PC-3 (cell line): ENCODE data around the gene PI3. TPM values are rescaled to one million over a fixed set of nuclear protein-coding genes. Genes with fewer than 3 reads are reported as not detected.
A peak's percentile ranks its signal among the peaks of the same experiment; 100 is the strongest.

Experiments used
- ATAC-seq: fragments of 200-7000 bp; cut with Tn5 transposase; 2 replicates; pipeline ENCODE4 v1.9.1; 2020; ENCODE audit warnings: mild to moderate bottlenecking, moderate library complexity
- BruUV-seq: library from RNA; stranded (reverse); fragments of 400-500 nt; replicated peaks from 2 replicates; lab custom pipeline; 2021; lab: Mats Ljungman, UMichigan
- CTCF ChIA-PET: fragments of 300-600 bp; sonication (Branson Sonifier 250); formaldehyde crosslinking; loops from one replicate; lab custom pipeline; 2022; ENCODE audit warnings: antibody characterized with exemption; lab: Charles Lee
- POLR2A ChIA-PET: fragments of 300-600 bp; sonication (Branson Sonifier 250); formaldehyde crosslinking; loops from one replicate; lab custom pipeline; 2022; ENCODE audit warnings: antibody characterized with exemption; ENCODE audit not compliant: unreplicated experiment; lab: Charles Lee
- DNase-seq: peaks from one replicate; pipeline ENCODE4 v3.0.0-alpha.2; 2015
- H2AFZ ChIP-seq: fragments of 300-600 bp; sonication (generic); 2 replicates; pipeline ENCODE4 v1.6.0; 2016; ENCODE audit warnings: antibody characterized with exemption, low read length
- H3F3A ChIP-seq: fragments of 300-600 bp; sonication (generic); one replicate; pipeline ENCODE4 v1.6.0; 2017; ENCODE audit warnings: antibody characterized with exemption, low read length, control low read depth, mild to moderate bottlenecking; ENCODE audit not compliant: unreplicated experiment
- H3K27ac ChIP-seq: fragments of 300-600 bp; sonication (generic); 2 replicates; pipeline ENCODE4 v1.5.1; 2016; ENCODE audit warnings: mild to moderate bottlenecking, low read length
- H3K27me3 ChIP-seq: fragments of 300-600 bp; sonication (generic); 2 replicates; pipeline ENCODE4 v1.6.1; 2016; ENCODE audit warnings: low read length, mixed read lengths
- H3K36me3 ChIP-seq: fragments of 300-600 bp; sonication (generic); 2 replicates; pipeline ENCODE4 v1.6.1; 2016; ENCODE audit warnings: low read depth, mixed run types, low read length, mixed read lengths
- H3K4me1 ChIP-seq: fragments of 300-600 bp; sonication (generic); 2 replicates; pipeline ENCODE4 v1.5.1; 2016; ENCODE audit warnings: low read length; ENCODE audit not compliant: insufficient read depth
- H3K4me2 ChIP-seq: fragments of 300-600 bp; sonication (generic); 2 replicates; pipeline ENCODE4 v1.6.0; 2016; ENCODE audit warnings: low read length
- H3K4me3 ChIP-seq: fragments of 300-600 bp; sonication (generic); 2 replicates; pipeline ENCODE4 v1.5.1; 2016; ENCODE audit warnings: mild to moderate bottlenecking, low read length, mixed read lengths
- H3K79me2 ChIP-seq: fragments of 300-600 bp; sonication (generic); 2 replicates; pipeline ENCODE4 v1.6.1; 2017; ENCODE audit warnings: low read length, mixed read lengths
- H3K9ac ChIP-seq: fragments of 300-600 bp; sonication (generic); 2 replicates; pipeline ENCODE4 v1.6.0; 2016; ENCODE audit warnings: mild to moderate bottlenecking, low read length
- H3K9me2 ChIP-seq: fragments of 300-600 bp; sonication (generic); replicated peaks from 2 replicates; pipeline ENCODE4 v1.6.1; 2016; ENCODE audit warnings: mixed run types, low read length, mixed read lengths
- H3K9me3 ChIP-seq: fragments of 300-600 bp; sonication (generic); 2 replicates; pipeline ENCODE4 v1.6.1; 2016; ENCODE audit warnings: low read length, mixed read lengths
- H4K20me1 ChIP-seq: fragments of 300-600 bp; sonication (generic); 2 replicates; pipeline ENCODE4 v1.6.1; 2016; ENCODE audit warnings: low read length, mixed read lengths
- CTCF ChIP-seq: fragments of 300-600 bp; sonication (generic); conservative IDR thresholded peaks from 2 replicates; pipeline ENCODE4 v1.5.1; 2017; ENCODE audit warnings: antibody characterized with exemption, low read depth, mild to moderate bottlenecking, low read length
- EZH2 ChIP-seq: fragments of 300-600 bp; sonication (generic); IDR thresholded peaks from one replicate; pipeline ENCODE4 v1.6.1; 2017; ENCODE audit warnings: antibody characterized with exemption, mild to moderate bottlenecking, low read length; ENCODE audit not compliant: unreplicated experiment
- EZH2phosphoT487 ChIP-seq: fragments of 300-600 bp; sonication (generic); IDR thresholded peaks from 2 replicates; pipeline ENCODE4 v1.6.1; 2018; ENCODE audit warnings: mild to moderate bottlenecking, antibody characterized with exemption, low read length, borderline replicate concordance
- intact Hi-C: fragments of 100-400 bp; cut with micrococcal nuclease; formaldehyde crosslinking; loops from 2 replicates; pipeline ENCODE4 v1.9.0; 2023
- total RNA-seq: library from RNA; depleted of rRNA; stranded (reverse); fragments of >200 nt; gene quantifications from 2 replicates; pipeline ENCODE4 v1.2.3, GENCODE V29; 2014

PI3 gene
- total RNA-seq, 1 experiment from 2014 or later, result 188 TPM

- ChIA-PET POLR2A (no interaction called here), CTCF (no interaction called here)
- DNase-seq (no peak), ATAC-seq (no peak)
- TF ChIP-seq EZH2phosphoT487, result no peak
- TF ChIP-seq EZH2, result no peak
- TF ChIP-seq CTCF, result no peak
- no peaks in the 10 kb centered on the region for H3K27me3 ChIP-seq
- no peak overlapping the region for H3K9ac ChIP-seq
- H4K20me1 ChIP-seq, result no peaks in the 10 kb centered on the region
- H3F3A ChIP-seq, result no peaks in the 10 kb centered on the region
- intact Hi-C loops, result no loop called here
- BruUV-seq, result no TSS peak
- no peaks in the 10 kb centered on the region for H3K79me2 ChIP-seq
- H3K4me3 ChIP-seq, result no peak overlapping the region
- no peak overlapping the region for H2AFZ ChIP-seq
- H3K4me1 ChIP-seq, result no peaks in the 10 kb centered on the region
- no peak overlapping the region for H3K27ac ChIP-seq
- H3K9me3 ChIP-seq, result peaks cover 6% of the 10 kb centered on the region; the same call in 1 of the 2 replicates
- H3K4me2 ChIP-seq, result no peak overlapping the region
- H3K36me3 ChIP-seq, result no peaks in the 10 kb centered on the region
- H3K9me2 ChIP-seq, result no peaks in the 10 kb centered on the region
Observed at GRCh38 chr20:45164906-45165305, 9.8 kb upstream of the PI3 start.

GRCh38 chr20:45173522-45173921, 1.2 kb upstream of the PI3 start:
- no peak overlapping the region for H2AFZ ChIP-seq
- CTCF ChIA-PET, result interaction anchor here (0.8 kb wide), 1 partner anchor 35 kb away, joined by 3 read pairs; no protein-coding TSS in a partner anchor

More at GRCh38 chr20:45173522-45173921, 1.2 kb upstream of the PI3 start:
- ATAC-seq (peak; percentile 35), DNase-seq (peak; percentile 70)
- POLR2A ChIA-PET, result no interaction called here
- H3K4me1 ChIP-seq, result peaks cover 48% of the 10 kb centered on the region
- H3K27me3 ChIP-seq, result no peaks in the 10 kb centered on the region
- no peaks in the 10 kb centered on the region for H3K9me3 ChIP-seq
- H3K79me2 ChIP-seq, result no peaks in the 10 kb centered on the region
- no peaks in the 10 kb centered on the region for H4K20me1 ChIP-seq
- intact Hi-C loops, result no loop called here
- H3K36me3 ChIP-seq, result no peaks in the 10 kb centered on the region
- H3F3A ChIP-seq, result no peaks in the 10 kb centered on the region
- H3K9ac ChIP-seq, result peak overlapping the region; percentile 60
- H3K9me2 ChIP-seq, result no peaks in the 10 kb centered on the region
- no peak overlapping the region for H3K4me3 ChIP-seq
- TF ChIP-seq EZH2, result no peak
- no peak for TF ChIP-seq EZH2phosphoT487
- TF ChIP-seq CTCF, result no peak
- BruUV-seq, result no TSS peak
- peak overlapping the region; percentile 93 for H3K27ac ChIP-seq
- peak overlapping the region; percentile 62 for H3K4me2 ChIP-seq
